Omental fat pad (tissue), 4 donors: ENCODE measurements around the gene USP30. TPM values are rescaled to one million over a fixed set of nuclear protein-coding genes. Genes with fewer than 3 reads are reported as not detected.

ENCODE experiments used
- ATAC-seq: fragments of 150-250 bp; one replicate; pipeline ENCODE4 v1.9.1; 2016; ENCODE audit warnings: mild to moderate bottlenecking, moderate library complexity; ENCODE audit not compliant: low FRiP score
- DNase-seq: peaks from one replicate; pipeline ENCODE4 v3.0.0-alpha.2; 2019; ENCODE audit warnings: low spot score
- total RNA-seq, 4 donors: library from RNA; depleted of rRNA; stranded (reverse); fragments of >200 nt; gene quantifications; one replicate each; pipeline ENCODE4 v1.1.0, GENCODE V29; 2016
- TF ChIP-seq, protein P1 (sequence below), 3 donors: fragments of 450-650 bp; IDR thresholded peaks; one replicate each; pipeline ENCODE4 v1.5.1; 2016 to 2017; ENCODE audit warnings: antibody characterized with exemption in 3 of 3, mild to moderate bottlenecking in 3 of 3, moderate library complexity in 2 of 3

Gene USP30, protein sequence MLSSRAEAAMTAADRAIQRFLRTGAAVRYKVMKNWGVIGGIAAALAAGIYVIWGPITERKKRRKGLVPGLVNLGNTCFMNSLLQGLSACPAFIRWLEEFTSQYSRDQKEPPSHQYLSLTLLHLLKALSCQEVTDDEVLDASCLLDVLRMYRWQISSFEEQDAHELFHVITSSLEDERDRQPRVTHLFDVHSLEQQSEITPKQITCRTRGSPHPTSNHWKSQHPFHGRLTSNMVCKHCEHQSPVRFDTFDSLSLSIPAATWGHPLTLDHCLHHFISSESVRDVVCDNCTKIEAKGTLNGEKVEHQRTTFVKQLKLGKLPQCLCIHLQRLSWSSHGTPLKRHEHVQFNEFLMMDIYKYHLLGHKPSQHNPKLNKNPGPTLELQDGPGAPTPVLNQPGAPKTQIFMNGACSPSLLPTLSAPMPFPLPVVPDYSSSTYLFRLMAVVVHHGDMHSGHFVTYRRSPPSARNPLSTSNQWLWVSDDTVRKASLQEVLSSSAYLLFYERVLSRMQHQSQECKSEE
- 10 to 100 TPM in 3 of 4 donors, 1 to 10 TPM in 1; 8.8 to 36.2 (median 14.8) TPM for total RNA-seq

DNA sequence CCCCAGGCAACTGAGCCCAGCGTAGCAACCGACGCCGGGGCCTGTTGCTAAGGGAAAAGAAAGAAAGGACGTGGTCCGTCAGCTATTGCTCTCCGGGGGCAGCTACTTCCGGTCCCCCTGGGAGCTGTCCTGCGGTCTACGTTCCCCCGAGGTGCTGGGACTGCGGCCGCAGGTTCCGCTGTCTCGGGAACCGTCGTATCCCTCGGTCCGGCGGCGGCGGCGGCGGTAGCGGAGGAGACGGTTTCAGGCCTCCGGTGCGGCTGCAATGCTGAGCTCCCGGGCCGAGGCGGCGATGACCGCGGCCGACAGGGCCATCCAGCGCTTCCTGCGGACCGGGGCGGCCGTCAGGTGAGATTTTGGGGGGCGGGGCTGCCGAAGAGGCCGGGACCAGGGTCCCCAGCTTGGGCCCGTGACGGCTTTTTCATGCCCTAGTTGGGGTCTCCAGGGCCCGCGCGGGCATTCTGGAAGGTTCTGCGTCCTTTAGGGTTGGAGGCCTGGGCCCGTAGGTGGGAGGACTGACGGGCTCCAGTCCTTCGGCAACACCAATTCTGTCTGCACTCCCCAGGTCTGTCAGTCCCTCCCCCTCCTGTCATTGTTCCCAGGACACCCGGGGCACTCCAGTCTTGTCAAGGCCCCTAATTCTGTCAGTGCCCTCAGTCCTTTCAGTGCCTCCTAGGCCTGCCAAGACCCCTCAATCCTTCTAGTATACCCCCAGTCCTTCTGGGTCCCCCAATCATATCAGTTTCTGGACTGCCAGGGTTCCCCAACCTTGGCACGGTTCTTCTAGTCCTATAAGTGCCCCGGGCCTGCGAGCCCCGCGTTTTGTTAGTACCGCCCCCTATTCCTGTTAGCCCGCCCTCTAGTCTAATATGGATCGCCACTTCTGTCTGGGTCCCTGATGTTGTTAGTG, at the start of gene USP30:
Gene USP30 (plus strand): TSS at position 163 of the 910 bp plus-strand sequence. CDS start 103 bp downstream, at position 266.
- DNase-seq (peak; percentile 40), ATAC-seq (peak; percentile 94)
- TF ChIP-seq, protein P1, sequence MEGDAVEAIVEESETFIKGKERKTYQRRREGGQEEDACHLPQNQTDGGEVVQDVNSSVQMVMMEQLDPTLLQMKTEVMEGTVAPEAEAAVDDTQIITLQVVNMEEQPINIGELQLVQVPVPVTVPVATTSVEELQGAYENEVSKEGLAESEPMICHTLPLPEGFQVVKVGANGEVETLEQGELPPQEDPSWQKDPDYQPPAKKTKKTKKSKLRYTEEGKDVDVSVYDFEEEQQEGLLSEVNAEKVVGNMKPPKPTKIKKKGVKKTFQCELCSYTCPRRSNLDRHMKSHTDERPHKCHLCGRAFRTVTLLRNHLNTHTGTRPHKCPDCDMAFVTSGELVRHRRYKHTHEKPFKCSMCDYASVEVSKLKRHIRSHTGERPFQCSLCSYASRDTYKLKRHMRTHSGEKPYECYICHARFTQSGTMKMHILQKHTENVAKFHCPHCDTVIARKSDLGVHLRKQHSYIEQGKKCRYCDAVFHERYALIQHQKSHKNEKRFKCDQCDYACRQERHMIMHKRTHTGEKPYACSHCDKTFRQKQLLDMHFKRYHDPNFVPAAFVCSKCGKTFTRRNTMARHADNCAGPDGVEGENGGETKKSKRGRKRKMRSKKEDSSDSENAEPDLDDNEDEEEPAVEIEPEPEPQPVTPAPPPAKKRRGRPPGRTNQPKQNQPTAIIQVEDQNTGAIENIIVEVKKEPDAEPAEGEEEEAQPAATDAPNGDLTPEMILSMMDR (IDR thresholded peaks at IDR 0.05) = no peak

DNA sequence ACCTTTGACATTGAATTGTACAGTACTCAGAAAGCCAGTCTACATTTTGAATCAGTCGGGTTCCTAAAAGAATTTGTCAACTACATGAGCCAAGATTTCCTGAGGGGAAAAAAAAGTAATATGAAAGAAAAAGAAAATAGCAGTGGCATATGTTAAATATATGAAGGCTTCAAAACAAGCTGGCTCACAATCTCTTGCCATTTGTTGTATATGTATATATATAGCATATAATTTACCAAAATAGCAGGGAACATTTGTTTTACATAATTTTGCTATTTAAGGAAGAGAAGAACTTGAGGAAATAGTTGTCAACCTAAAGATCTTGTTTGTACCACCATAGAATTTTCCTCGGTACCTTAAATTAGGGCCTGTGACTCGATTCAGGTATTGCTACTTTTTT, 48.4 kb upstream of the USP30 start:
- TF ChIP-seq, protein P1 (IDR thresholded peaks at IDR 0.05) = no peak
- no peak for DNase-seq
- ATAC-seq = no peak

DNA sequence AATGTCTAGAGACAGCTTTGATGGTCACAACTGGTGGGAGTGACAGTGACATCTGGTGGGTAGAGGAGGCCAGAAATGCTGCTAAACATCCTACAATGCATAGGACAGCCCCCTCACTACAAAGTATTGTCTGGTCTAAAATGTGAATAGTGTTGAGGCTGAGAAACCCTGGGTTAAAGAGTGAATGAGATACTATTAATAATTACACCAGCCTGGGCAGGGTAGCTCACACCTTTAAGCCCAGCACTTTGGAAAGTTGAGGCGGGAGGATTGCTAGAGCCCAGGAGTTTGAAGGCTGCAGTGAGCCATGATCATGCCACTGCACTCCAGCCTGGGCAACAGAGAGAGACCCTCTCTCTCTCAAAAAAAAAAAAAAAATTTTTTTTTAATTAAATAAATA, 42.6 kb upstream of the USP30 start:
- DNase-seq (no peak), ATAC-seq (no peak)
- TF ChIP-seq, protein P1 (IDR thresholded peaks at IDR 0.05) = no peak

DNA sequence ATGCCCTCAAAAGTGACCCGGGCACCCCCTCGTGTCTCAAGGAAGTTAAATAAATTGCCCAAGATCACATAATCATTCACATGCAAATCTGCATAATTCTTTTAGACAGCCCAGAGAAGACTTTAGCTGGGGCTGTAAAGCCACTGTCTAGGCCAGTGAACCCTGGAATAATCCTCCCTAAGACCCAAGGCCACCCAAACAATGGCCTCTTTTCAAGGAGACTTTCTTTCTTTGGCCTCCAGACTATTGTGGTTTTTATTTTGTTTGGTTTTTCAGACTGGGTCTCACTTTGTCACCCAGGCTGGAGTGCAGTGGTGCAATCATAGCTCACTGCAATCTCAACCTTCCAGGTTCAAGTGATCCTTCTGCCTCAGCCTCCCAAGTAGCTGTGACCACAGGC, 42.1 kb upstream of the USP30 start:
- TF ChIP-seq, protein P1 (IDR thresholded peaks at IDR 0.05) = no peak
- no peak for DNase-seq
- ATAC-seq = no peak

DNA sequence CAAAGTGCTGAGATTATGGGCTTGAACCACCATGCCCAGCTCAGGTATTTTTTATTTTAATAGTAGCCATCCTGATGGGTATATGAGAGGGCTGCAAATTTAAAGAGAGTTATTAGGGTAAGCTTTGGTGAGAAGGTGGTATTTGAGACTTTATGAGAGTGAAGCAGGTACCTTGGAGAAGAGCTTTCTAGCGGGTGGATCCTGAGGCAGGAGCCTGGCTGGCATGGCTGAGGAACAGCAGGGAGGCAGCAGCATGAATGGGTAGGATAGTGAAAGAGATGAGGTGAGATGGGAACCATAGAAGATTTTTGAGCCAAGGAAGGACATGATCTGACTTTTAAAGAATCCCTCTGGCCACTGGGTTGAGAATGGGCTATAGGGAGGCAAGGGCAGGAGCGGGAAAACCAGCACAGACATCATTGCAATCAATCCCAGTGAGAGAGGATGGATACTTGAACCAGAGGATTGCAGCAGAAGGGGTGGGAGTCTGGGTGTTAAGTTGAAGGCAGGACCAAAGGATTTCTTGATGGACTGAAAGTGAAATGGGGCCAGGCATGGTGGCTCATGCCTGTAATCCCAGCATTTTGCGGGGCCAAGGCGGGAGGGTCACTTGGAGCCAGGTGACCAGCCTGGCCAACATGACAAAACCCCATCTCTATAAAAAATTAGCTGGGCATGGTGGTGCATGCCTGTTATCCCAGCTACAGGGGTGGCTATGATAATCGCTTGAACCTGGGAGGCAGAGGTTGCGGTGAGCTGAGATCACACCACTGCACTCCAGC, 37.2 kb upstream of the USP30 start:
- ATAC-seq = no peak
- TF ChIP-seq, protein P1 (IDR thresholded peaks at IDR 0.05) = no peak
- no peak for DNase-seq

DNA sequence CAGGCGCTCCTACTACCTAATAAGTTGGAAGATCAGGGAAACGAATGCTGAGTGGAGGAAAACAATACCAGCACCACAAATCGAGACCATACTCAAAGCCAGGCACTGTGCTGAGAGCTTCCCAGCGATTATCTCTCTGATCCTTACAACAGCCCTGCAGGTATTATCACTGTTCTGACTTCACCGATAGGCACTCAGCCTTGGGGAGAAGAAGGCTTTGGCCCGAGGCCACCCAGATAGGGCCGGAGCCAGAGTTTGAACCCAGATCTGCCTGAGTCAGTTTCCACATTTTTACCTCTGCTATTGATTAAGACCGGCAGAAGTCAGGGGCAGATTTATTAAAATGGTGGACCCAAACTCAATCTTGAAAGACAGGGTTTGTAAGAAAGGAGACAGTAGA, 36.4 kb upstream of the USP30 start:
- ATAC-seq = no peak
- TF ChIP-seq, protein P1 (IDR thresholded peaks at IDR 0.05) = no peak
- DNase-seq = no peak
